ENCODE measurements around the gene SRRD. TPM values are rescaled to one million over a fixed set of nuclear protein-coding genes. Genes with fewer than 3 reads are reported as not detected.

Gene SRRD
- total RNA-seq, 1 donor from 2014 or later, result 20.1 TPM

DNA sequence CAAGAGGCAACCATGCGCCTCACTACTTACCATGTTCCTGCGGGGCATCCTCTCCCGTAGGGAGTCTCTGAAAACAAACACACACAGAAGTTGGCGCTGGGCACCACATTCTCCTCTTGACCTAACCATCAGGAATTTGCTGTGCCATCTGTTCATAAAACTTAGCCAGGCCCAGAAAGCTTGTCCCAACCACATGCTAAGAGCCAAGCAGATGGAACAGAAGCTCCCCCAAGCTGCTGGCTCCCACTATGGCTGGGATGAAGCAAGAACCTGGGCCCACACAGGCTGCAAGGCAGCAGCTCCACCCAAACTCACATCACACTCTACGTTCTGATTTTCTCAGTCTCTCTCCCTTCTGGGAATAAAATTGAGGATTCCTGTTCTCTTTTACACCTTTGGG lies 17.5 kb upstream of the SRRD start:
- no peak overlapping the region for H3K4me3 Mint-ChIP-seq (ENCODE audit: unreplicated experiment)
- TF ChIP-seq, protein P1, sequence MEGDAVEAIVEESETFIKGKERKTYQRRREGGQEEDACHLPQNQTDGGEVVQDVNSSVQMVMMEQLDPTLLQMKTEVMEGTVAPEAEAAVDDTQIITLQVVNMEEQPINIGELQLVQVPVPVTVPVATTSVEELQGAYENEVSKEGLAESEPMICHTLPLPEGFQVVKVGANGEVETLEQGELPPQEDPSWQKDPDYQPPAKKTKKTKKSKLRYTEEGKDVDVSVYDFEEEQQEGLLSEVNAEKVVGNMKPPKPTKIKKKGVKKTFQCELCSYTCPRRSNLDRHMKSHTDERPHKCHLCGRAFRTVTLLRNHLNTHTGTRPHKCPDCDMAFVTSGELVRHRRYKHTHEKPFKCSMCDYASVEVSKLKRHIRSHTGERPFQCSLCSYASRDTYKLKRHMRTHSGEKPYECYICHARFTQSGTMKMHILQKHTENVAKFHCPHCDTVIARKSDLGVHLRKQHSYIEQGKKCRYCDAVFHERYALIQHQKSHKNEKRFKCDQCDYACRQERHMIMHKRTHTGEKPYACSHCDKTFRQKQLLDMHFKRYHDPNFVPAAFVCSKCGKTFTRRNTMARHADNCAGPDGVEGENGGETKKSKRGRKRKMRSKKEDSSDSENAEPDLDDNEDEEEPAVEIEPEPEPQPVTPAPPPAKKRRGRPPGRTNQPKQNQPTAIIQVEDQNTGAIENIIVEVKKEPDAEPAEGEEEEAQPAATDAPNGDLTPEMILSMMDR (IDR thresholded peaks at IDR 0.05; ENCODE audit: partially characterized antibody, unreplicated experiment), result no peak
- no peak for DNase-seq
- peaks cover 9% of the 10 kb centered on the region for H3K36me3 Mint-ChIP-seq (ENCODE audit: unreplicated experiment)
- H3K9me3 Mint-ChIP-seq (ENCODE audit: unreplicated experiment), result peaks cover 4% of the 10 kb centered on the region
- H3K27me3 Mint-ChIP-seq (ENCODE audit: unreplicated experiment), result no peaks in the 10 kb centered on the region
- H3K27ac Mint-ChIP-seq (ENCODE audit: unreplicated experiment), result peak overlapping the region; percentile 65
- peaks cover 47% of the 10 kb centered on the region for H3K4me1 Mint-ChIP-seq (ENCODE audit: low read depth, unreplicated experiment)

DNA sequence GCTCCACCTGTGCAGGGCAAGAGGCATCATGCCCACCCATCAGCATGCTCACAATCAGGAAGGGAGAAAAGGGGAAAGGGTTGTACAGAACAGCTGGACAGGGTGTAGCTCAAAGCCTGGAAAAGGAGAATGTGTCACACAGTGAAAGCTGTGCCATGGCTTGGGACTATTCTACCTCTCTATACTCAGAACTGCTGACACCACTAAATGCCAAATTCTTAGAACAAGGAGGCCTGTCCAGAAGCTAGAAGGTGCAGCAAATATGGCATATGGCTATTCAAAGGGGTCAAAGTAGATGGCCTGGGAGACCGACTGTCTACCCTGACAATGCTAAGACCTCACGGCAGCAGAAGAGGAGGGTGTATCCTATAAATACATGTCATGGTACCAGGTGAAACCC lies 12.9 kb upstream of the SRRD start:
- DNase-seq, result no peak
- peaks cover 2% of the 10 kb centered on the region for H3K9me3 Mint-ChIP-seq (ENCODE audit: unreplicated experiment)
- H3K27me3 Mint-ChIP-seq (ENCODE audit: unreplicated experiment), result no peaks in the 10 kb centered on the region
- H3K36me3 Mint-ChIP-seq (ENCODE audit: unreplicated experiment), result no peaks in the 10 kb centered on the region
- H3K4me3 Mint-ChIP-seq (ENCODE audit: unreplicated experiment), result no peak overlapping the region
- peaks cover 12% of the 10 kb centered on the region for H3K4me1 Mint-ChIP-seq (ENCODE audit: low read depth, unreplicated experiment)
- no peak overlapping the region for H3K27ac Mint-ChIP-seq (ENCODE audit: unreplicated experiment)
- TF ChIP-seq, protein P1 (IDR thresholded peaks at IDR 0.05; ENCODE audit: partially characterized antibody, unreplicated experiment), result no peak

DNA sequence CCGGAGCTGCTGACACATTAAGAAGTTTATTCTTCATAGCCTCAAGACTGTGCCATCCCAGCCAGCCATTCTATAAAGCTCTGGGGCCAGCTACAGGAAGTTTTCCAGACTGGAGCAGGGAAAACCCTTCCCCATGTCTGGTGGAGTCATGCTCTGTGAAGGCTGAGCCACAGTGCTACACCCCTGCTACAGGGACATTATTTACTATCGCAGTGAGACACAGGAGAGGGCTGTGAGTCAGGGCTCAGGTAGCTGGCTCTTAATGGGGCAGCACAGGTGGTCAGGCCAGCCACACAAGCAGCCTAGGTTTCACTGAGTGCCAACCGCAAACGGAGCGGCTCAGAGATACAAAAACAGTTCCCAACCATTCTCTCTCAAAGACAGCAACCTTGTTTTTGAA lies 12.2 kb upstream of the SRRD start:
- H3K4me1 Mint-ChIP-seq (ENCODE audit: low read depth, unreplicated experiment), result peaks cover 5% of the 10 kb centered on the region
- DNase-seq, result no peak
- TF ChIP-seq, protein P1 (IDR thresholded peaks at IDR 0.05; ENCODE audit: partially characterized antibody, unreplicated experiment), result no peak
- no peaks in the 10 kb centered on the region for H3K9me3 Mint-ChIP-seq (ENCODE audit: unreplicated experiment)
- H3K27ac Mint-ChIP-seq (ENCODE audit: unreplicated experiment), result no peak overlapping the region
- H3K27me3 Mint-ChIP-seq (ENCODE audit: unreplicated experiment), result no peaks in the 10 kb centered on the region
- H3K36me3 Mint-ChIP-seq (ENCODE audit: unreplicated experiment), result no peaks in the 10 kb centered on the region
- no peak overlapping the region for H3K4me3 Mint-ChIP-seq (ENCODE audit: unreplicated experiment)

DNA sequence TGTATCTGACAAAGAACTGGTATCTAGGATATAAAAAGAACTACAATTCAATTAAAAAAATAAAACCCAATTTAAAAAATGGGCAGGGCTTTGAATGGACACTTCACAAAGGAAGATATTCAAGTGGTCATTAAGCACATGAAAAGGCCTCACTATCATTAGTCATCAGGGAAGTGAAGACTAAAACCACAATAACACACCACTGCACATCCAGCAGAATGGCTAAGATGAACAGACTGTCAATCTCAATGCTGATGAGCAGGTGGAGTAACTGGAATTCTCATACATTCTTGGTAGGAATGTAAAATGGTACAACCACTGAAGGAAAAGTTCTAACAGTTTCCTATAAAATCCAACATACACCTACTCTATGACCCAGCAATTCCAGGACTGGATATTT lies 9.0 kb upstream of the SRRD start:
- Mint-ChIP-seq H3K4me3 (ENCODE audit: unreplicated experiment) (no peak overlapping the region), H3K4me1 (ENCODE audit: low read depth, unreplicated experiment) (peaks cover 14% of the 10 kb centered on the region), H3K27ac (ENCODE audit: unreplicated experiment) (no peak overlapping the region), H3K9me3 (ENCODE audit: unreplicated experiment) (no peaks in the 10 kb centered on the region), H3K36me3 (ENCODE audit: unreplicated experiment) (no peaks in the 10 kb centered on the region), H3K27me3 (ENCODE audit: unreplicated experiment) (no peaks in the 10 kb centered on the region)
- DNase-seq, result no peak
- TF ChIP-seq, protein P1 (IDR thresholded peaks at IDR 0.05; ENCODE audit: partially characterized antibody, unreplicated experiment), result no peak

DNA sequence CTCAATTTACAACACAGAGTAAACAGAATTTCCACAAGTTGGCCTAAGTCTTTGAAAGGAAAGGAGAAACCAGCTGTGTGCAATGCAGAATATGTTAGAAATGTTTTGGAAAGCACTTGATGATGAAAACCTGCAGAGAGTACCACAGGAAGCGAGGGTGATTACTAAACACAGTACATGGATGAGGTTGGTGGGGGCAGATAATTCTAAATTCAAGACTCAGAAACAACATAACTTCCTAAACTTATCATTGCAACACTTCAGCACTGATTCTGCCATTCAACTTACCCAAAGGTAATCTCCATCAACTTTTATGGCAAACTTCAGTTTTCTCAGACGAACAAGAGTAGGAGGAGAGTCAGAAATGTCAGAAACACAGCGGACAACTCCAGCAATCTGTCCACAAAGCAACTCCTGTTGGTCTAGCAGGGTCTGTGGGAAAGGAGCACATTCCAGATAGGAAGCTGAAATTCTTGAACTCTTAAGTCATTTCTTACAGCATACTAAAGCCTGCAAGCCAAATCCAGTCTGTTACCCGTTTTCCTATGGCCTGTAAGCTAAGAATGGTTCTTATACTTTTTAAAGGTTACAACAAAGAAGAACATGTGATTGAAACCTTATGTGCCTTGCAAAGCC lies 6.9 kb upstream of the SRRD start:
- peaks cover 21% of the 10 kb centered on the region for H3K4me1 Mint-ChIP-seq (ENCODE audit: low read depth, unreplicated experiment)
- no peaks in the 10 kb centered on the region for H3K27me3 Mint-ChIP-seq (ENCODE audit: unreplicated experiment)
- H3K27ac Mint-ChIP-seq (ENCODE audit: unreplicated experiment), result no peak overlapping the region
- H3K4me3 Mint-ChIP-seq (ENCODE audit: unreplicated experiment), result no peak overlapping the region
- no peaks in the 10 kb centered on the region for H3K9me3 Mint-ChIP-seq (ENCODE audit: unreplicated experiment)
- H3K36me3 Mint-ChIP-seq (ENCODE audit: unreplicated experiment), result no peaks in the 10 kb centered on the region
- TF ChIP-seq, protein P1 (IDR thresholded peaks at IDR 0.05; ENCODE audit: partially characterized antibody, unreplicated experiment), result no peak
- DNase-seq, result no peak
